HG03095 (cell line): ENCODE measurements around the gene CAMK1D.
"Not testable (repeated sequence)": the region's sequence is repeated elsewhere in the genome, so short reads cannot be mapped to it uniquely, and the experiment has no call there.

Experiments used
- ATAC-seq: cut with Tn5 transposase; IDR thresholded peaks from one replicate; pipeline ENCODE4 v1.9.1; 2021; ENCODE audit warnings: moderate library complexity; ENCODE audit not compliant: unreplicated experiment

Gene CAMK1D

DNA sequence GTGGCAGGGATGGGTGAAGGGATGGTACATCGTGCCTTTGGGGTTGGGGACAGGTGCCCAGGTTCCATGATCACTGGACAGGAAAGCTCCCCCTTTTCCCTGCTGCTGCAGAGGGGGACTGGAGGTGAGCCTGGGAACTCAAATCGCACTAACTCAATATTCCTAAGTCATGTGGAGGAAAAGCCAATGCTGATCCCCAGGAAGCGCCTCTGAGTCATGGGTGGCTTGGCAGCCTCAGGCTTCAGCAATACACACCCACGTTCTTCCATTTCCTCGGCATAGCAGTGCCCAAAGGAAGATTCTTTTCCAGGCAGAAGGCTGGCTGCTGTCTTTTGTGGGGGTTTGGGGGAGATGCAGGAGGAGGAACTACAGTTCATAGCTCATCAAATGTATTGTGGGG is 486.4 kb downstream of the CAMK1D start:
- ATAC-seq: no peak

DNA sequence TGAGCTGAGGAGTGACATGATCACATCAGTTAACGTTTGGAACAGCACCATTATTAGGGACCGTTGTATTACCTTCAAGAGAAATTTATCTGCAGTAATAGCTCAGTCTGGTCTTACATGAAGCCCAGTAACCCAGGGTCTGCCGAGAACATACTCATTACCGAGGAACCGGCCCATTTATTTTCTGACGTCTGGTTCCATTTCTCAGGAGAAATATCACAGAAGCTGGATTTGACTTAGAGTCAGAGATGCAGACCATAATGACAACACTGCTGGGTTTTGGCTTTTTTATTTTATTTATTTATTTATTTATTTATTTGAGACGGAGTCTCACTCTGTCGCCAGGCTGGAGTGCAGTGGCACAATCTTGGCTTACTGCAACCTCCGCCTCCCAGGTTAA is 489.0 kb downstream of the CAMK1D start:
- ATAC-seq: no peak

DNA sequence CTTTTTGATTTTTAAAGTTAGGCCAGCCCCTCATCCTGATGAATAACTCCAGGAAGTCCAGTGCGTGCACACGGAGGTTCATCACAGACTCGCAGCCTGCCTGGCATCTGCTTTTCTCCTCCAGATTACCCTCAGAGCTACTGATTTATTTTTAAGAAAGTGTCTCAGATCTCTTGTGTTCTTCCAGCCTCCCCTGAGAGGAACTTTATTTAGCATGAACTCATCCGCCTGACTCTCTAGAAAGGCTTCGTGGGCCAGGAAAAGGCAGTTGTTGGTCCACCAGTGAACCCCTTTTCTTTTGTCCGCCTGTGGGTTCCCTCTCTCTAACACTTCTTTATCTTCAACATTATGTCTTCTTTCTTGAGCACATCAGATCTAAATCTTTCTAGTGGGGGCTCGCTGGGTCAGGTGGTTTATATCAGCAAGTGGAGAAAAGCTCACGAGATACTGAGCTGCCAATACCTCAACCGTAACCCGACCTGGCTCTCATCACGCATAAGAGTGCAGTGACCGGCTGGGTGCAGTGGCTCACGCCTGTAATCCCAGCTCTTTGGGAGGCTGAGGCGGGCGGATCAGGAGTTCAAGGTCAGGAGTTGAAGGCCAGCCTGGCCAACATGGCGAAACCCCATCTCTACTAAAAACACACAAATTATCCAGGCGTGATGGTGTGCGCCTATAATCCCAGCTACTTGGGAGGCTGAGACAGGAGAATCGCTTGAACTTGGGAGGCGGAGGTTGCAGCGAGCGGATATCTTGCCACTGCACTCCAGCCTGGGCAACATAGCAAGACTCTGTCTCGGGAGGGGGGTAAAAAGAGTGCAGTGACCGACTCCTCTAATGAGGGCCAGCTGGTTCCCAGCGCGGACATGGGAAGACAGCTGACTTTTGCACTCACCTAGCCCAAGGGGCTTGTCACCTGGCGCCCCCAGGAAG is 489.9 kb downstream of the CAMK1D start:
- ATAC-seq: no peak

DNA sequence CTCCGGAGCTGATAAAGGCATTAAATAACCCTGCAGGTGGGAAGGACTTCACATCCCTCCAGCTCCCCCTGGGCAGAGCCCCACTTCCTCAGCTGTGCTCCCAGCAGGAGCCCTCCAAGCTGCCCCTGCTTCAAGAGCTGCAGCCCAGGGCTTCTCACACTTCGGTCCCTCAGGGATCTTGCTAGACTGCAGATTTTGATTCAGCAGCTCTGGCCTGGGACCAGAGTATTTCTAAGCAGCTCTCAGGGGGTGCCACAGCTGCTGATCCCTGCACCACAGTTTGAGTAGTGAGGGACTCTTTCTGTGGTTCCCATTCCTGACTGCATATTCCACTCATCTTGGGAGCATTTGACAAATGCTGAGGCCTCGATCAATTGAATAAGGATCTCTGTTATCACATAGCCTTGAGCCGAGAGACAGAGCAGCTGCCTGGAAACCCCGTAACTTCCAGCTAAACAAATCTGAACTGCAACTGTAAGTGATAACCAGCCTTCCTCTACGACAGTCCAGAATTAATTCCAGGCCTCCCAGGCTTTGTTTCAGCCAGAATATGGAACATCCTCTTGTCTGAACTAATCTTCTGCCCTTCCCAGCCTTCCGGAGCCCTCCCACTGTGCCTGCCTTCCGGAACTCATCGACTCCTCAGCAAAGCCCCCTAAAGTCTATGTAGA is 490.7 kb downstream of the CAMK1D start:
- ATAC-seq: no peak

DNA sequence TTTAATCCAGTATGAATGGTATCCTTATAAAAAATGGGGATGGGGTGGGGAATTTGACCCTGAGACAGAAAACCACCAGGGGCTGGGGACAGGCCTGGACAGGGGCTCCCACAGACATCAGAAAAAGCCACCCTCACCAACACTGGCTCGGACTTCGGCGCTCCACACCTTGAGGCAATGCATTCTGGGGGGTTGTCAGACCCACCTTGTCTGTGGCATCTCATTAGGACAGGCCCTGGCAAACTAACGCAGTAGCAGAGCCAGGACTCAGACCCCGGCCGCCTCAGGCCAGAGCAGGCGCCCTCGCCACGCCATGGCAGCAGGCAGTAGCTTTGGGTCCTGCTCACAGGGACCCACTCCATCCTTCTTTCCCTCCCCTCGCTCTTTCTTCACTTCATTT is 492.1 kb downstream of the CAMK1D start:
- ATAC-seq: no peak

DNA sequence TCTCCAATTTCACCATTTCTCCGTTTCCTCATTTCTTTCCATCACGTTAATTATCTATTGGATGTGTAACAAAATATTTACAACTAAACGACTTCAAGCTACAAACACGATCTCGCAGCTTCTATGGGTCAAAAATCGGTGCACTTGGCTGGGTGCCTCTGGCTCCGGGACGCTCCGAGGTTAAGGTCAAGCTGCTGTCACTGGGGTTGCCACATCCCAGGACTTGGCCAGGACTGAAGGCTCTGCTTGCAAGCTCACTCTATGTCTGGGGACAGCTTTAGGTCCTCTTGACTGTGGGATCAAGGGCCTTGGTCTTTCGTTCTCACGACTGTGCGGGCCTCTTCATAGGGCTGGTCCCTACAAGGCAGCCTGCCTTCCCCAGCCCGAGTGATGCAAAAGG is 492.5 kb downstream of the CAMK1D start:
- no peak for ATAC-seq

DNA sequence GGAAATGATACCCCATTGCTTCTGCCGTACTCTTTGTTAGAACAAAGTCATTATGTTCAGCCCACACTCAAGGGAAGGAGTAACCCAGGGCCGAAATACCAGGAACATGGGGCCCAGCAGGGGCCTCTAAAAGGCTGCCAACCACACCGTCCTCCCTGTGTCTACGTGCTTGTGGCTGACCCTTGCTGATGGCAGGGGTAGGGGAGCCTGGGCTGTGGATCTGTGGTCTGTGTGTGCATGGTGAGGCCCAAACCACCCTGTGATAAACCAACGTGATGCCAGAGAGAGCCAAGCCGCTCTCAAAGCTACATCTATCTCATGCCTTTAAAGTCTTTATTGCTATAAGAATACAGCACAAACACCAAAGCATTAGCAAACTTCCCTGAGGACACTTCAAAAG is 493.0 kb downstream of the CAMK1D start:
- ATAC-seq: no peak

DNA sequence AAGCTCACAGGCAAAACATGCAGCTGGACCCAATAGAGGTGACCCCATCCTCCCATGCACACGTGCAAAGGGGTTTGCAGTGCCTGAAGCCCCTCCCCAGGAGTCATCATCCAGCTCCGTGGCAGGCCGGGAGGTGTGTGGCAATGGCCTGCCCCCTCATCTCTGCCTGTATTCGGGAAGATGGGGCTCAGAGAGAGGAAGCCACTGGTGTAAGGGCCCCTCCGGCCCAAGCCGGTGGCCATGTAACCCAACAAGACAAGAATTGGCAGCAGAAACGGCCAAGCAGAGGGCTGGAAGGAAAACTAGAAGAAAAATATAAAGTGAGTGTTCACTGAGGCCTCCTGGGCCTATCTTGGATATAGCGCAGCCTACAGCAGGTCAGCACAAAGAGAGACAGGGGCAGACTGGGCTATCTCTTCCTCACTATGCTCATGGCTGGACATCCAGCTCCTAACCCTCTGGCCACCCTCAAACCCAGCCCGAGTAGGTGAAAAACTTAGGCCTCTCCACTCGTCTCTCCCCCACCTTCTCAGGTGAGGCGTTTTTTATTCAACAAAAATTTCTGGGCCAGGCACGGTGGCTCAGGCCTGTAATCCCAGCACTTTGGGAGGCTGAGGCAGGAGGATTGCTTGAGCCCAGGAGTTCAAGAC is 494.1 kb downstream of the CAMK1D start:
- no peak for ATAC-seq

DNA sequence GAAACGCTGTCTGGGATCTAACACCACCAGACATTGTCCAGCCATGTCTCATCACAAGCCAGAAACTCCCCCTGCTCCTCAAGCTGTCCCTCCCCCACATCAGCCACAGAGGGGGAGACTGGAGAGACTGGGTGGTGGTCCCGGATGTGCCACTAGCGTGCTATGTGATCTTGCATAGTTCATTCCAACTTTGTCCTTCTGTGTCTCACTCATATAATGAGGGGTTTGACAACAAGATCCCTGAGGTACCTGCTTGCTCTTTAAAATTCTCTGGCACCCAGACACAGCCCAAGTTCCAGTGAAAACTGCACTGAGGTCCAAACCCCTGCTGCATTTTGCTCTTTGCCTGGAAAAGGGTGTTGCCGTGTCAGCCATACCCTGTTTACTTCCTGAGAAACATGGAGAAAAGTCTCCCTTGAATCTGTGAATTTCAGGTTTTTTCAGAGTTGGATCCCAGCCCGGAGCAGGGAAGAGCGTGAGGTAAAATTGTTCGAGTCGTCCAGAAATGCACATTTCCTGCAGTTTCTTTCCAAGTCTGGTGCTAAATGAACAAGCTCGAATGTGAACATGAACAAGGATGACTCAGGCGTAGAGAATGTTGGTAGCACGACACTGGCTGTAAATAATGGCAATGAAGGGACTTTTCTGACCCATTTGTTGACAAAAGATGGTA is 495.6 kb downstream of the CAMK1D start:
- no peak for ATAC-seq

DNA sequence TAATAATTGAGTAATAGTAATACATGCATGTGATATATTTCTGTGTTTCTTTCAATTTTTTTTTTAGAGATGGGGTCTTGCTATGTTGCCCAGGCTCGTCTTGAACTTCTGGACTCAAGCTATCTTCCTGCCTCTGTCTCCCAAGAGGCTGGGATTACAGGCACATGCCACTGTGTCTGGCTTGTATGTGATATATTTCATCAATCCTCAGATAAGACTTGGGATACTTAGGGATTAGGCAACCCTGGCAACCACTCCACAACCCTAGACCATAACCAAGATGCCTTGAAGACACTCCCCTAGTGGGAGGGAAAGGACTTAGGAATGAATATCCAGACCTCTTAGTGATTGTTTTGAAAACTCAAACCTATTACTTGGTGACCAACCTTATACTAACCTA is 497.4 kb downstream of the CAMK1D start:
- ATAC-seq: no peak

DNA sequence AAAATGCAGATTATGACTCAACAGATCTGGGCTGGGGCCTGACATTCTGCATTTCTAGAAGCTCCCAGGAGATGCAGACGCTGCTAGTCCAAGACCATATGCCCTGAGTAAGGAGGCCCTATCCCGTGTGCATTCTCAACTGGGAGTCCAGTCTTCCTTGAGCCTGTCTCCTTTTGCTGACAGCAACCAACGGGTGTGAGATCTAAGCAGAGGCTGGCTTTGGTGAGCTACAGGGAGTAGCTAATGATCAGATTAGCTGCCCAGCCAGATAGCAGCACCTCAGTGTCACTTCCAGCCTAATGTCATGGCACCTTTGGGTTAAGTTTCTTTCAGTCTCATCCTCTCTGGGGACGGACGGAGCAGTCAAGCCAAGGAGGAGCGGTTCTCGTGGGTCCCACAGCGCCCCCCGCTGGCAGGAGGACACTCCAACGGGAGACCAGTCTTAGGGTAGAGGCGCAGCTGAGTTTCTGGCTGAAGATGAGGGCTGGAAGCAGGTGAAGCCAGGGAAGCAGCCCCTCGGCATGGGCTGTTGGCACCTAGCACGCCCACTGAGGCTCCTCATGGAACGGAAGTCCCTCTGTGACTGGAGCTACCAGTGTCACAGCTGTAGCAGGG is 498.1 kb downstream of the CAMK1D start:
- no peak for ATAC-seq

DNA sequence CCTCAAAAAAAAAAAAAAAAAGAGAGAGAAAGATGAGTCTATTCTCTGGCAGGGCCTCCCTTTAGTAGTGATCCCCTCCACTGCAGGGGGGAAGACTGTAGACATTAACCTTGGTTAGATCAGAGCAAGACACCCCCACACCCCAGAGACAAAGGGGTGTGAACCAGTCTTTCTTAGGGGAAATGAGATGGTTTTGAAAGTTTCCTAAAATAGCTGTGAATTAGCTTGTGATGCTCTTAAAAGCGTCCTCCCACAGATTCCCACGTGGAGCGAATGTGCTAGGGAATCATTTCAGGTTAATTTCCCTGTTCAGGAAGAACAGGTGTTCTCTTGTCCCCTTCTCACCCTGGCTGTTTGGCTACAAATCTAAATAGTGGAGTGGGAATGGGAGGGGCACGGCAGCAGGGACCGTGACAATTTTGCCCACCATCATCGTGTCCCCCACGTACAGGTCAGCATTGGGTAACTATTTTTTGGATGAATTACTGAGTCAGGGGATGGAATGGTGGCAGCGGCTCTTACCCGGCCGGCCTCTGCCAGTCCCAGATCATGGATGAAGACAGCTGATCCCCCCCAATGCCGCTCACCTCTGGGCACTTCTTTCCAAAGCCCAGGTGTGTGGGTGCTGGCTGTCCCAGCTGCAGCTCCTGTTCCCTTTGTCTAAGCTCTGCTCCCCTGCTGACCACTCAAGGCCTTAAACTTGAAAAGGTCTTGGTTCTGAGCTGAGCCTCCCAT is 499.3 kb downstream of the CAMK1D start:
- no peak for ATAC-seq

DNA sequence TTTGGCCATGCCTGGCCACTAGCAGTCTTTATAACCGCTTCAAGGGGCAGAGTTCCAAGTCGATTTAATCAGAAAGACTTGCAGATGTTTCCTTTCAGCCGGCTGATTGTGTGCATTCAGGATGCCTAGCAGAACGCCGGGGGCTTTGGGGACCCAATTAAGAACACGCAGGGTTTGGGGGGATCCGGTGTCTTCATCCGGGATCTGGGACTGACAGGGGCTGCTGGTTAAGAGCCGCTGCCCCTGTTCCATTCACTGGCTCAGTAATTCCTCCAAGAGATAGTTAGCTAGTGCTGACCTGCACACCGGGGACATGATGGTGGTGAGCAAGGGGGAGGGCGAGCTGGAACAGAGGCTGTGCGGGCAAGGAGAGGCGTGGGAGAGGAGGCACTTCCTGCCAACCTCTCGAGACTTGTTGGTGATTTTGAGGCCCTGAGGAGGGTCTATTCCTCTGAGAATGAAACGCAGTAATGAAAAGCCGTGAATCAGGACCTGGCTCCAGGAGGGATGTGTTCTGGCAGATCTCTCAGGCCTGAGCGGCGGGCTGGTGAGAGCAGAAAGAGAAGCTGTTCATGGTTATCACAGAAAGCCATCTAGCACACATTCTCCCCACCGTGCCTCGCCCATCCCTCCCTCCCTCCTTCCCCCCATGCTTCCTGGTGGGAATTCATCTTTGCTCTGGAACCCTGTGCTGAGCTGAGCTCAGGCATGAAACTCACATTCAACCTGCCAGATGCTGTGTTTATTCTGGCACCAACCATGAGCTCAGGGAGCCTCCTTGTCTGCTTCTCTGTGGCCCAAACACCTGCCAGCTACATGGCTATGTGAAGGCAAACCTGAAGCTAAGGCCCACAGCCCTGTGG is 500.2 kb downstream of the CAMK1D start:
- no peak for ATAC-seq

DNA sequence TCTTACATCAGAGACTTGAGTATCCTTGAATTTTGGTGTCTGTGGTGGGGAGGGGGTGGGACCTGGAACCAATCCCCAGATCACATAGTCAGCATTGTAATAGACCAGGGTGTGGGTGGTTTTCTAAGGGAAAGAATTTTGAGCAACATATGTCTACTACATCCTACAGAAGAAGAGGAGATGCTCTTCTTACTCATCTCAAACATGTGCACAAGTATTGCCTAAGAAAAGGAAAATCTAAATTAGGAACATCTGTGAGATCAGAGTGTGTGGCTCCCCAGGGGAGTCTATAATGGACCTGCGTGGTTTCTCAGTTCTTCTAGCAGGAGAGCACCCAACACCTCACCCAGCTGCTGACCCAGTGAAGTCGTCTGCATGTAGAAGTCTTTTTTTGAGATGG is 503.3 kb downstream of the CAMK1D start:
- no peak for ATAC-seq

DNA sequence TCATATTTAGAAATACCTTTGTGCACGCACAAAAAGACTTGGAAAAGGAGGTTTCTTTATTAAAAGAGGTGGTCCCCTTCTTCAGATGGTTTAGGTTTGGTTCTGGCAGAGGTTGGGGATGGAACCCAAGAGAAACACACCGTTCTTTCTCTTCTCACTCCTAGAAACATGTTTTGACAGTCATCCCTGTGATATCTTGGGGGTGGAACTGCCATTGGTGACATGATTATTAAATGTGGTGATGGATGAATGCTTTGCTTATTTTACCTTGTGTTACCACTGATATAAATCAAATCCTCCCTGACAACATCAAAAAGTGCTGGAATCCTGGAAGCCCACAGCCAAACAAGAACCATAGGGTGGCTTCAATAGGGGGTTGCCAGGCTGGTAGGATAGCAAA is 505.6 kb downstream of the CAMK1D start:
- no peak for ATAC-seq

DNA sequence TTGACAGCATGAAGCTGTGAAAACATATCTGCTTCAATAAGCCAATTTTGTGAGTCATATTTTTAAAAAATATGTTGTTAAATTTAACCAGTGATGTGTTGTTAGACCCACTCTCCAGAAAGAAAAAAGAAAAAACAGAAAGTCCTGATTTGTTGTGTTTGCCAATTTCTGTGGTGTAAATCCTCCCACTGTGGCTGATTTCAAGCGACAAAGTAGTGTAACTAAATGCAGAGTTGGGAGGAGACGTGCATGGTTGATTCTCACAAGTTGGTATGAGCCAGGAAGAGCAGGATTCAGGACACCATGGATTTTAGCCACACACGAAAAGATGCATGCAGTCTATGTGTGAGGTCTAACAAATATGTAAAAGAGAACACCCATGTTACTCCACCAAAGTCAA is 513.1 kb downstream of the CAMK1D start:
- no peak for ATAC-seq

DNA sequence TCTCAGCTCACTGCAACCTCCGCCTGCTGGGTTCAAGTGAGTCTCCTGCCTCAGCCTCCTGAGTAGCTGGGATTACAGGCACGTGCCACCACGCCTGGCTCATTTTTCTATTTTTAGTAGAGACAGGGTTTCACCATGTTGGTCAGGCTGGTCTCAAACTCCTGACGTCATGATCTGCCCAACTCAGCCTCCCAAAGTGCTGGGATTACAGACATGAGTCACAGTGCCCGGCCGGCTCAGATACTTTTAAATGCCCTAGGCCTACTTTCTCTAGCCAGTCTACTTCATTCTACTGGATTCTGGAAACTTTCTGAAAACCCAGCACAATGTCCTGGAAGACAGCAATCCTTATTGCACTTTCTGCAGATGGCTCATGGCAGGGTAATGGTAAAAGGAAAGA is 516.2 kb downstream of the CAMK1D start:
- ATAC-seq: not testable (repeated sequence)

DNA sequence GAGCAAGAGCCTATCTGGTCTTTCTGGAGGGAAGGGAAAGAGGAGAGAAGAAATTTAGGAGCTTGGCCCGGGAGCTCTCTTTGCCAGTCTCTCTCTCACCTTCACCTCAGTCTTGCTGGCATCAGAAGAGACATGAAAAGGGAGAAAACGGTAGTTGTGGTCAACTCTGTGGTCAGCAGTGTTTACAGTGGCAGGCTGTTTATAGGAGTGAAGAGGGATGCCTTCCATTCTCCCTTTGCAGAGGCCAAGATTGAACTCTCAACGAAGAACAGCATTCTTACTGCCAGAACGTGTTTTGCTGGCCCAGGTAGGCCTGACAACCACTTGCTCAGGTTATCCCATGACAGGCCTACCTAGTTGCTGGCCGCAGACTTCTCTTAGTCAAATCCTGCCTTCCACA is 518.9 kb downstream of the CAMK1D start:
- ATAC-seq: no peak

DNA sequence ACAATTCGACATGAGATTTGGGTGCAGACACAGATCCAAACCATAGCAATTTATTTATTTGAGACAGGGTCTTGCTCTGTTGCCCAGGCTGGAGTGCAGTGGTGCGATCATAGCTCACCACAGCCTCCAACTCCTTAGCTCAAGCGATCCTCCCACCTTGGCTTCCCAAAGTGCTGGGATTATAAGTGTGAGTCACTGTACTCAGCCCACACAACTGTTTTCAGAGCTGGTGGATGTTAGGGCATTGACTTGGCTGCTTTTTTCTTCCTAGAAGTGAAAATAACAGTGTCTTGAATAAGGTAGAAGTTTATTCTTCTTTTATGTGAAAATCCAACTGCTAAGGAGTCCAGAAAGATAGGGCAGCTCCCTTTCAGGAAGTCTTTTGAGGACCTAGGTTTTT is 520.1 kb downstream of the CAMK1D start:
- ATAC-seq: no peak
